GM10847 (cell line): ENCODE measurements around the gene MYO7A.

Experiments
- POLR2A ChIP-seq: IDR thresholded peaks from 2 replicates; pipeline ENCODE4 v1.6.1; 2011; ENCODE audit not compliant: insufficient read length; ENCODE audit errors: extremely low read depth

MYO7A gene

GRCh38 chr11:77090046-77090372, 38.0 kb upstream of the MYO7A start:
- TF ChIP-seq POLR2A = no peak

GRCh38 chr11:77090373-77091111, 37.5 kb upstream of the MYO7A start:
- TF ChIP-seq POLR2A = no peak

- no peak for TF ChIP-seq POLR2A
Measured at GRCh38 chr11:77091146-77091940, 36.7 kb upstream of the MYO7A start.

- no peak for TF ChIP-seq POLR2A
Measured at GRCh38 chr11:77092382-77092781, 35.7 kb upstream of the MYO7A start.

- no peak for TF ChIP-seq POLR2A
Measured at GRCh38 chr11:77093056-77093891, 34.8 kb upstream of the MYO7A start.

- no peak for TF ChIP-seq POLR2A
Measured at GRCh38 chr11:77093987-77094840, 33.8 kb upstream of the MYO7A start.

- TF ChIP-seq POLR2A = no peak
Measured at GRCh38 chr11:77094841-77095365, 33.1 kb upstream of the MYO7A start.

GRCh38 chr11:77095551-77096490, 32.2 kb upstream of the MYO7A start:
- no peak for TF ChIP-seq POLR2A

GRCh38 chr11:77096591-77097019, 31.4 kb upstream of the MYO7A start:
- no peak for TF ChIP-seq POLR2A

- TF ChIP-seq POLR2A = no peak
Measured at GRCh38 chr11:77100166-77101042, 27.6 kb upstream of the MYO7A start.

GRCh38 chr11:77101043-77101537, 27.0 kb upstream of the MYO7A start:
- no peak for TF ChIP-seq POLR2A
